ENCODE results near the gene SAMD15.

Gene SAMD15

DNA sequence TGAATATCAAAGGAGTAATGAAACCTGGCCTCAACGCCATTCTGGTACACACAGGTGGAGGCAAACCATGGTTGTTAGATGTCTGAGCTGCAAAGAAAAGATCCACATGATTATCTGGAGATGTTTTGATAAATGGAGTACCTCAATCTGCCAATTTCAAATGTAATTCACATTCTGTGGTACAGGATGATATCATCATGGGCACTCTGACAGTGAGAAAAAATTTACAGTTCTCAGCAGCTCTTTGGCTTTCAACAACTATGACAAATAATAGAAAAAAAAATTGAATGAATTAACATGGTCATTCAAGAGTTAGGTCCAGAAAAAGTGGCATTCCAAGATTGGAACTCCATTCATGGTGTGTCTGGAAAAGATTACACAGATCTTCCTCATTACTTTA is 17.6 kb upstream of the SAMD15 start:
- no peak overlapping the region for H3K4me2 ChIP-seq (ENCODE audit: low read length)
- H3K18ac ChIP-seq (ENCODE audit: low read length) = no peak overlapping the region
- no peak overlapping the region for H3K27ac ChIP-seq (ENCODE audit: low read depth, low read length)
- no peak overlapping the region for H3K23ac ChIP-seq (ENCODE audit: low read length)
- no peak overlapping the region for H4K12ac ChIP-seq (ENCODE audit: low read depth, low read length)
- H2AK5ac ChIP-seq (ENCODE audit: low read length) = no peak overlapping the region
- no peak overlapping the region for H2BK12ac ChIP-seq (ENCODE audit: low read length)
- H4K91ac ChIP-seq (ENCODE audit: low read depth, low read length) = no peak overlapping the region
- no peak overlapping the region for H3K9ac ChIP-seq (ENCODE audit: low read length)
- H4K8ac ChIP-seq (ENCODE audit: low read depth, low read length) = no peak overlapping the region
- H3K79me1 ChIP-seq (ENCODE audit: low read length) = no peaks in the 10 kb centered on the region
- H3K9me3 ChIP-seq (ENCODE audit: insufficient read depth, low read depth, low read length) = no peaks in the 10 kb centered on the region
- H3K79me2 ChIP-seq (ENCODE audit: control insufficient read depth, insufficient read depth, low read length, poor library complexity) = no peaks in the 10 kb centered on the region
- no peak overlapping the region for H3K4ac ChIP-seq (ENCODE audit: low read depth, low read length)
- H2AFZ ChIP-seq (ENCODE audit: insufficient read depth, low read length, poor library complexity) = no peak overlapping the region
- no peak for DNase-seq
- H3K4me1 ChIP-seq (ENCODE audit: control insufficient read depth in 1 of 2, insufficient read depth in 2 of 2, low read length in 2 of 2) = no peaks in the 10 kb centered on the region
- H3K36me3 ChIP-seq (ENCODE audit: control insufficient read depth in 1 of 2, insufficient read depth in 2 of 2, low read length in 2 of 2) = no peaks in the 10 kb centered on the region
- no peak overlapping the region for H2BK120ac ChIP-seq (ENCODE audit: insufficient read depth, low read length, poor library complexity)
- no peak overlapping the region for H3K4me3 ChIP-seq (ENCODE audit: low read depth, low read length)
- no peak overlapping the region for H3K14ac ChIP-seq (ENCODE audit: low read length)
- H3K27me3 ChIP-seq (ENCODE audit: insufficient read depth, low read length) = no peaks in the 10 kb centered on the region
- H2BK5ac ChIP-seq (ENCODE audit: low read depth, low read length, poor library complexity) = no peak overlapping the region
- WGBS (ENCODE audit: extremely low coverage, insufficient coverage, insufficient read length) = no CpG with 5 or more reads among the region's 1 CpG

DNA sequence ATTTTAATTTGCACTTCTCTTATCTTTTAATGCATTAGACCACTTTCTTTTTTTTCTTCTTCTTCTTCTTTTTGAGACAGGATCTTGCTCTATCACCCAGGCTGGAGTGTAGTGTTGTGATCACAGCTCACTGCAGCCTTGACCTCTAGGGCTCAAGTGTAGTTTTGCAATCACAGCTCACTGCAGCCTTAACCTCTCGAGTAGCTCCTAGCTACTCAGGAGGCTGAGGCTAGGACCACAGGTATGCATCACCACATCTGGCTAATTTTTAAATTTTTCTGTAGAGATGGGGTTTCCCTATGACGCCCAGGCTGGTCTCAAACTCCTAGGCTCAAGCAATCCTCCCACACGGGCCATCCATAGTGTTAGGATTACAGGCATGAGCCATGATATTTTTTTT is 13.0 kb upstream of the SAMD15 start:
- Histone ChIP-seq H3K27ac (ENCODE audit: low read depth, low read length) (no peak overlapping the region), H3K4me3 (ENCODE audit: low read depth, low read length) (no peak overlapping the region), H4K12ac (ENCODE audit: low read depth, low read length) (no peak overlapping the region), H3K14ac (ENCODE audit: low read length) (no peak overlapping the region), H3K9ac (ENCODE audit: low read length) (no peak overlapping the region), H4K8ac (ENCODE audit: low read depth, low read length) (no peak overlapping the region), H3K4ac (ENCODE audit: low read depth, low read length) (no peak overlapping the region), H3K79me1 (ENCODE audit: low read length) (no peaks in the 10 kb centered on the region), H2BK5ac (ENCODE audit: low read depth, low read length, poor library complexity) (no peak overlapping the region), H2AFZ (ENCODE audit: insufficient read depth, low read length, poor library complexity) (no peak overlapping the region), H3K9me3 (ENCODE audit: insufficient read depth, low read depth, low read length) (no peaks in the 10 kb centered on the region), H3K18ac (ENCODE audit: low read length) (no peak overlapping the region), H3K4me1 (ENCODE audit: control insufficient read depth in 1 of 2, insufficient read depth in 2 of 2, low read length in 2 of 2) (no peaks in the 10 kb centered on the region), H2BK120ac (ENCODE audit: insufficient read depth, low read length, poor library complexity) (no peak overlapping the region), H3K36me3 (ENCODE audit: control insufficient read depth in 1 of 2, insufficient read depth in 2 of 2, low read length in 2 of 2) (no peaks in the 10 kb centered on the region), H3K23ac (ENCODE audit: low read length) (no peak overlapping the region), H3K4me2 (ENCODE audit: low read length) (no peak overlapping the region), H4K91ac (ENCODE audit: low read depth, low read length) (no peak overlapping the region), H3K79me2 (ENCODE audit: control insufficient read depth, insufficient read depth, low read length, poor library complexity) (no peaks in the 10 kb centered on the region), H2BK12ac (ENCODE audit: low read length) (no peak overlapping the region), H3K27me3 (ENCODE audit: insufficient read depth, low read length) (no peaks in the 10 kb centered on the region), H2AK5ac (ENCODE audit: low read length) (no peak overlapping the region)
- no peak for DNase-seq
- no CpG with 5 or more reads among the region's 3 CpGs for WGBS (ENCODE audit: extremely low coverage, insufficient coverage, insufficient read length)

DNA sequence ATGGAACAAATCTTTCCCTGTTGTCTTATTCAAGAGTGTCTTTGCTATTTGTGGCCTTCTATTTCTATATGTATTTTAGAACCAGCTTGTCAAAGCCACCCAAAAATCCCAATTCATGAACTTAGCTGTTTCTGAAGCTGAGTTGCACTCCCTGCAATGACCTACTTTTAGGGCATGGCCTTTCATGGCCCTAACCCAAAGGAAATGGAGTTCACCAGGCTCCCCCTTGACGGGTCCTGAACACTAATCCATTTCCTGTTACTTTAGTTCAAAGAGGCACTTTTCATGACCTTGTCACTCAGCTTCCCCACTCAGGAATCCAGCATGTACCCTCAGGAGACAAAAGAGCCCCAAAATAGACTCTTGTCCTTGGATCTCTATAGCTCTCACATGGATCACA is 7.9 kb upstream of the SAMD15 start:
- Histone ChIP-seq H3K18ac (ENCODE audit: low read length) (no peak overlapping the region), H3K36me3 (ENCODE audit: control insufficient read depth in 1 of 2, insufficient read depth in 2 of 2, low read length in 2 of 2) (no peaks in the 10 kb centered on the region), H4K91ac (ENCODE audit: low read depth, low read length) (no peak overlapping the region), H3K79me2 (ENCODE audit: control insufficient read depth, insufficient read depth, low read length, poor library complexity) (no peaks in the 10 kb centered on the region), H3K27ac (ENCODE audit: low read depth, low read length) (no peak overlapping the region), H2AFZ (ENCODE audit: insufficient read depth, low read length, poor library complexity) (no peak overlapping the region), H3K23ac (ENCODE audit: low read length) (no peak overlapping the region), H2BK120ac (ENCODE audit: insufficient read depth, low read length, poor library complexity) (no peak overlapping the region), H2AK5ac (ENCODE audit: low read length) (no peak overlapping the region), H3K4me3 (ENCODE audit: low read depth, low read length) (no peak overlapping the region), H2BK12ac (ENCODE audit: low read length) (no peak overlapping the region), H3K27me3 (ENCODE audit: insufficient read depth, low read length) (no peaks in the 10 kb centered on the region), H2BK5ac (ENCODE audit: low read depth, low read length, poor library complexity) (no peak overlapping the region), H3K9me3 (ENCODE audit: insufficient read depth, low read depth, low read length) (no peaks in the 10 kb centered on the region), H3K4me1 (ENCODE audit: control insufficient read depth in 1 of 2, insufficient read depth in 2 of 2, low read length in 2 of 2) (peaks cover 0 to 3% of the 10 kb centered on the region in 2 experiments), H3K14ac (ENCODE audit: low read length) (no peak overlapping the region), H4K12ac (ENCODE audit: low read depth, low read length) (no peak overlapping the region), H3K79me1 (ENCODE audit: low read length) (no peaks in the 10 kb centered on the region), H3K4me2 (ENCODE audit: low read length) (no peak overlapping the region), H3K9ac (ENCODE audit: low read length) (no peak overlapping the region), H4K8ac (ENCODE audit: low read depth, low read length) (no peak overlapping the region), H3K4ac (ENCODE audit: low read depth, low read length) (no peak overlapping the region)
- DNase-seq = no peak
- no CpG with 5 or more reads among the region's 1 CpG for WGBS (ENCODE audit: extremely low coverage, insufficient coverage, insufficient read length)

- WGBS (ENCODE audit: extremely low coverage, insufficient coverage, insufficient read length) = no CpG with 5 or more reads among the region's 4 CpGs
- Histone ChIP-seq H2AK5ac (ENCODE audit: low read length) (no peak overlapping the region), H3K18ac (ENCODE audit: low read length) (no peak overlapping the region), H2BK12ac (ENCODE audit: low read length) (no peak overlapping the region), H3K27me3 (ENCODE audit: insufficient read depth, low read length) (no peaks in the 10 kb centered on the region), H3K36me3 (ENCODE audit: control insufficient read depth in 1 of 2, insufficient read depth in 2 of 2, low read length in 2 of 2) (no peaks in the 10 kb centered on the region), H3K27ac (ENCODE audit: low read depth, low read length) (no peak overlapping the region), H4K12ac (ENCODE audit: low read depth, low read length) (no peak overlapping the region), H3K9me3 (ENCODE audit: insufficient read depth, low read depth, low read length) (no peaks in the 10 kb centered on the region), H2AFZ (ENCODE audit: insufficient read depth, low read length, poor library complexity) (no peak overlapping the region), H2BK120ac (ENCODE audit: insufficient read depth, low read length, poor library complexity) (no peak overlapping the region), H3K23ac (ENCODE audit: low read length) (no peak overlapping the region), H3K79me2 (ENCODE audit: control insufficient read depth, insufficient read depth, low read length, poor library complexity) (peaks cover 6% of the 10 kb centered on the region), H3K9ac (ENCODE audit: low read length) (no peak overlapping the region), H2BK5ac (ENCODE audit: low read depth, low read length, poor library complexity) (no peak overlapping the region), H3K14ac (ENCODE audit: low read length) (no peak overlapping the region), H3K79me1 (ENCODE audit: low read length) (peaks cover 8% of the 10 kb centered on the region), H4K8ac (ENCODE audit: low read depth, low read length) (no peak overlapping the region), H3K4me3 (ENCODE audit: low read depth, low read length) (no peak overlapping the region), H3K4ac (ENCODE audit: low read depth, low read length) (no peak overlapping the region), H3K4me2 (ENCODE audit: low read length) (no peak overlapping the region), H4K91ac (ENCODE audit: low read depth, low read length) (no peak overlapping the region), H3K4me1 (ENCODE audit: control insufficient read depth in 1 of 2, insufficient read depth in 2 of 2, low read length in 2 of 2) (peaks cover under 1 to 8% of the 10 kb centered on the region in 2 experiments)
- DNase-seq = no peak
Measured at GRCh38 chr14:77372304-77372841, 4.8 kb upstream of the SAMD15 start.
